NT2/D1 (cell line): ENCODE data around the gene RIPK4.

ENCODE experiments used
- DNase-seq: peaks from one replicate; pipeline ENCODE4 v3.0.0-alpha.2; 2011; ENCODE audit warnings: low read depth, low spot score
- H3K27me3 ChIP-seq: 2 replicates; pipeline ENCODE4 v1.6.0; 2011; ENCODE audit warnings: mild to moderate bottlenecking; ENCODE audit not compliant: insufficient read length, insufficient read depth
- H3K36me3 ChIP-seq: 2 replicates; pipeline ENCODE4 v1.6.1; 2011; ENCODE audit warnings: mild to moderate bottlenecking, low read length, mixed read lengths; ENCODE audit not compliant: insufficient read depth, insufficient read length
- H3K4me1 ChIP-seq: 2 replicates; pipeline ENCODE4 v1.5.1; 2011; ENCODE audit not compliant: insufficient read depth, insufficient read length
- H3K4me3 ChIP-seq: 2 replicates; pipeline ENCODE4 v1.5.1; 2011; ENCODE audit warnings: low read depth; ENCODE audit not compliant: insufficient read length
- H3K9ac ChIP-seq: 2 replicates; pipeline ENCODE4 v1.6.0; 2011; ENCODE audit warnings: low read depth; ENCODE audit not compliant: insufficient read length
- H3K9me3 ChIP-seq: 2 replicates; pipeline ENCODE4 v1.5.1; 2011; ENCODE audit warnings: mild to moderate bottlenecking, low read length; ENCODE audit not compliant: insufficient read depth
- SUZ12 ChIP-seq: IDR thresholded peaks from 2 replicates; pipeline ENCODE4 v1.6.1; 2011; ENCODE audit not compliant: insufficient read length, insufficient read depth; ENCODE audit errors: extremely low read depth
- YY1 ChIP-seq: IDR thresholded peaks from 2 replicates; pipeline ENCODE4 v1.6.1; 2011; ENCODE audit not compliant: insufficient read length, insufficient read depth
- ZNF274 ChIP-seq: IDR thresholded peaks from 2 replicates; pipeline ENCODE4 v1.6.1; 2011; ENCODE audit warnings: mild to moderate bottlenecking, low read depth, low read length

The RIPK4 gene

GRCh38 chr21:41772351-41773080 lies 5.7 kb upstream of the RIPK4 start:
- H3K9me3 ChIP-seq = no peaks in the 10 kb centered on the region
- TF ChIP-seq YY1 = no peak
- no peak for TF ChIP-seq SUZ12
- no peak for TF ChIP-seq ZNF274
- H3K36me3 ChIP-seq = no peaks in the 10 kb centered on the region
- no peak for DNase-seq
- peak overlapping the region; percentile 32 for H3K9ac ChIP-seq
- H3K27me3 ChIP-seq = peaks cover 50% of the 10 kb centered on the region
- no peak overlapping the region for H3K4me3 ChIP-seq
- H3K4me1 ChIP-seq = peaks cover 13% of the 10 kb centered on the region

DNA sequence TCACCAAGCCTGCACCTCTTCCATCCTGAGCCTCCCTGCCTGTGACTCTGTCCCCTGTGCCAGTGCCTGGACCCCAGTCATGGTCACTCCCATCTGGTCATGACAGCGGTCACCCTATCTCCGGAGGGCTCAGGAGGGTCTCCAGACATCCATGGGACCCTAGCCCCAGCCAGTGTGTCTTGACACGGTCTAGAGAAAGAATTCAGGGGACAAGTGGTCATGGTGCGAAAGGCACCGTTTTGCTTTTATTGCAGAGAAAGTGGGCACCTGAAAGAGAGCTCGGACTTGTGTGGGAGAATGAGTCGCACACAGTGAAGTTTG lies 4.7 kb upstream of the RIPK4 start:
- H3K36me3 ChIP-seq = no peaks in the 10 kb centered on the region
- H3K9me3 ChIP-seq = no peaks in the 10 kb centered on the region
- H3K9ac ChIP-seq = no peak overlapping the region
- no peak for DNase-seq
- TF ChIP-seq ZNF274 (no peak), YY1 (no peak), SUZ12 (no peak)
- H3K4me1 ChIP-seq = peaks cover 9% of the 10 kb centered on the region
- H3K27me3 ChIP-seq = peaks cover 59% of the 10 kb centered on the region
- H3K4me3 ChIP-seq = no peak overlapping the region

GRCh38 chr21:41770901-41771624 lies 4.2 kb upstream of the RIPK4 start:
- Histone ChIP-seq H3K27me3 (peaks cover 64% of the 10 kb centered on the region), H3K9ac (no peak overlapping the region), H3K4me1 (peaks cover 9% of the 10 kb centered on the region), H3K36me3 (no peaks in the 10 kb centered on the region), H3K4me3 (no peak overlapping the region), H3K9me3 (no peaks in the 10 kb centered on the region)
- TF ChIP-seq ZNF274 (no peak), SUZ12 (no peak), YY1 (no peak)
- DNase-seq = no peak

- TF ChIP-seq YY1 (no peak), ZNF274 (no peak), SUZ12 (no peak)
- Histone ChIP-seq H3K4me3 (no peak overlapping the region), H3K4me1 (peaks cover 12% of the 10 kb centered on the region), H3K36me3 (no peaks in the 10 kb centered on the region), H3K9ac (no peak overlapping the region), H3K27me3 (peaks cover 75% of the 10 kb centered on the region), H3K9me3 (no peaks in the 10 kb centered on the region)
- no peak for DNase-seq
Observed at GRCh38 chr21:41769933-41770332, 3.1 kb upstream of the RIPK4 start.

DNA sequence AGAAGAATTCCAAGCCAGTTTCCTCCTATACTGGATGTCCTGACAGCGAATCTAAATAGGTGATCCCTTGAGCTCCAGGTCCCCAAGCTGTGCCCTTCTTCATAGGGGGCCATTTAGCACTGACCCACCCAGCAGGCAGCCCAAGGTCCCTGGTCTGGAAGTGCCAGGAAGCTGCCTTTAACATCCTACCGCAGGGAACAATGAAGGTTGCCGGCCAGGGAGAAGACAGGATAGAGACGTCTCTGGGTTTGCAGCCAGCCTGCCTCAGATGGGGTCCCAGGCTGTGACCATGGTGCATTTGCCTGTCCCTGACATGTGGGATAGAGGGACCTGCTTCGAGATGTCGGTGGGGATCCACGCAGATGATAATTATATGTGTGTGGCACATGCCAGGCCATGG lies 2.7 kb upstream of the RIPK4 start:
- Histone ChIP-seq H3K4me1 (peaks cover 12% of the 10 kb centered on the region), H3K4me3 (no peak overlapping the region), H3K9me3 (no peaks in the 10 kb centered on the region), H3K27me3 (peaks cover 79% of the 10 kb centered on the region), H3K9ac (no peak overlapping the region), H3K36me3 (no peaks in the 10 kb centered on the region)
- TF ChIP-seq ZNF274 (no peak), YY1 (no peak), SUZ12 (no peak)
- DNase-seq = no peak

- DNase-seq = no peak
- Histone ChIP-seq H3K36me3 (no peaks in the 10 kb centered on the region), H3K9me3 (no peaks in the 10 kb centered on the region), H3K4me1 (peaks cover 13% of the 10 kb centered on the region), H3K27me3 (peaks cover 83% of the 10 kb centered on the region), H3K9ac (no peak overlapping the region), H3K4me3 (peak overlapping the region; percentile 3)
- TF ChIP-seq YY1 (no peak), SUZ12 (no peak), ZNF274 (no peak)
Observed at GRCh38 chr21:41769111-41769510, 2.3 kb upstream of the RIPK4 start.

- Histone ChIP-seq H3K4me1 (peaks cover 18% of the 10 kb centered on the region), H3K36me3 (no peaks in the 10 kb centered on the region), H3K9me3 (no peaks in the 10 kb centered on the region), H3K9ac (peak overlapping the region; percentile 24), H3K27me3 (peaks cover 89% of the 10 kb centered on the region), H3K4me3 (no peak overlapping the region)
- DNase-seq = no peak
- TF ChIP-seq ZNF274 (no peak), YY1 (no peak), SUZ12 (no peak)
Observed at GRCh38 chr21:41768437-41769042, 1.7 kb upstream of the RIPK4 start.
